RWPE2 (cell line): ENCODE data around the gene COLEC11.

Experiments used
- ATAC-seq: fragments of 200-7000 bp; cut with Tn5 transposase; 3 replicates; pipeline ENCODE4 v1.9.1; 2021; ENCODE audit warnings: low read depth
- DNase-seq: peaks from one replicate; pipeline ENCODE4 v3.0.0-alpha.2; 2020; ENCODE audit warnings: low spot score
- H3K27ac ChIP-seq: fragments of 450-650 bp; 2 replicates; pipeline ENCODE4 v1.5.1; 2017; ENCODE audit warnings: mild to moderate bottlenecking; ENCODE audit not compliant: poor library complexity, severe bottlenecking
- H3K27me3 ChIP-seq: fragments of 250-450 bp; sonication (Bioruptor Pico); 2 replicates; pipeline ENCODE4 v1.5.1; 2021; ENCODE audit warnings: mild to moderate bottlenecking, moderate library complexity; ENCODE audit not compliant: insufficient read depth, poor library complexity, severe bottlenecking
- H3K36me3 ChIP-seq: fragments of 250-450 bp; sonication (Bioruptor Pico); 2 replicates; pipeline ENCODE4 v1.5.1; 2020; ENCODE audit warnings: low read depth, mild to moderate bottlenecking, moderate library complexity
- H3K4me1 ChIP-seq: fragments of 250-450 bp; sonication (Bioruptor Pico); 2 replicates; pipeline ENCODE4 v1.5.1; 2021; ENCODE audit warnings: mild to moderate bottlenecking, moderate library complexity; ENCODE audit not compliant: insufficient read depth, poor library complexity, severe bottlenecking
- H3K4me3 ChIP-seq: fragments of 250-450 bp; sonication (Bioruptor Pico); 2 replicates; pipeline ENCODE4 v1.5.1; 2021; ENCODE audit warnings: mild to moderate bottlenecking, moderate library complexity; ENCODE audit not compliant: severe bottlenecking
- H3K9me3 ChIP-seq: fragments of 250-450 bp; sonication (Bioruptor Pico); 2 replicates; pipeline ENCODE4 v1.5.1; 2021; ENCODE audit warnings: mild to moderate bottlenecking, moderate library complexity; ENCODE audit not compliant: severe bottlenecking
- CTCF ChIP-seq: fragments of 450-650 bp; IDR thresholded peaks from one replicate; pipeline ENCODE4 v1.5.1; 2017; ENCODE audit warnings: mild to moderate bottlenecking, moderate library complexity; ENCODE audit not compliant: poor library complexity, severe bottlenecking

The COLEC11 gene

GRCh38 chr2:3626812-3627499 is 32.0 kb downstream of the COLEC11 start:
- no peaks in the 10 kb centered on the region for H3K9me3 ChIP-seq
- no peaks in the 10 kb centered on the region for H3K27me3 ChIP-seq
- H3K36me3 ChIP-seq, result no peaks in the 10 kb centered on the region
- H3K27ac ChIP-seq, result no peak overlapping the region
- ATAC-seq (no peak), DNase-seq (peak; percentile 50)
- H3K4me3 ChIP-seq, result no peak overlapping the region
- no peaks in the 10 kb centered on the region for H3K4me1 ChIP-seq
- TF ChIP-seq CTCF, result no peak

DNA sequence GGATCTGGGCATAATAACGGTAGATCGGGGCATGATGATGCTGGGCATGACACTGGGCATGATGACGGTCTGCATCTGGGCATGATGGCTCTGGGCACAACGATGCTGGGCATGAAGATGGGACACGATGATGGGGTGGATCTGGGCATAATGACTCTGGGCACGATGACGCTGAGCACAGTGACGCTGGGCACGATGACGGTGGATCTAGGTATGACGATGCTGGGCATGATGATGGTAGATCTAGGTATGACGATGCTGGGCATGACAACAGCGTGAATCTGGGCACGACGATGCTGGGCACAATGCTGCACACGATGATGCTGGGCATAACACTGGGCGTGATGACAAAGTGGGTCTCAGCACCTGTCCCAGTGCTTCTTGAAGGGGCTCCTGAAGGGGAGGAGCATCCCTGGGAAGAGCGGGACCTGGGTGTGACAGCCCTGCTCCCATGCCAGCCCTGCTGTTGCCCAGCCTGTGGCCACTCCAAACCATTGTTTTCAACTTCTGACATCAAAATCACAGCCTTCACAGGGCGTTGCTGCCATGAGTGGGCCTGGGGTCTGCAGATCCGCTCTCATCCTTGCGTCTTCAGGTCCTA is 32.7 kb downstream of the COLEC11 start:
- Histone ChIP-seq H3K9me3 (no peaks in the 10 kb centered on the region), H3K27me3 (no peaks in the 10 kb centered on the region), H3K4me3 (no peak overlapping the region), H3K36me3 (no peaks in the 10 kb centered on the region), H3K4me1 (no peaks in the 10 kb centered on the region), H3K27ac (no peak overlapping the region)
- no peak for ATAC-seq
- no peak for TF ChIP-seq CTCF
- DNase-seq, result peak; percentile 17

DNA sequence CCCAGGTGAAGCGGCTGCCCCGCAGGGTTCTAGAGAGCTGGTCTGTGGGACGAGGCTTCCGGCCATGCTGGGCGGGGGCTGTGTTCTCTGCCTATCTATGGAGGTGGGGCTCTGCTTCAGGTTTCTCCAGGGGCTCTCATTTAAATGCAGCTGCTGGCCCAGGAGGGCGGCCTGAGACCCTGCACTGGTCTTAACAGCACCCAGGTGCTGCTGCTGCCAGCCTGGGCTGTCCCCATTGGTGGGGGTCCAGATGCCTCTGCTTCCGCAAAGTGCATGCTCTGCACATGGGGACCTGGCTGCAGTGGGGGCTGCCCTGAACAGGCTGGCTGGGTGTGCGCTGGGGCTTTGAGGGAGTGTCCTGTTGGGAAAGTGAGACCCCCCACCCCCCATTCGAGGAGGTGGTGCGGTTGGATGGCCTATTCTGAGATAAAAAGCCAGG is 33.3 kb downstream of the COLEC11 start:
- no peak for TF ChIP-seq CTCF
- Histone ChIP-seq H3K9me3 (no peaks in the 10 kb centered on the region), H3K4me3 (no peak overlapping the region), H3K27ac (no peak overlapping the region), H3K4me1 (peaks cover 3% of the 10 kb centered on the region), H3K36me3 (no peaks in the 10 kb centered on the region), H3K27me3 (no peaks in the 10 kb centered on the region)
- DNase-seq (peak; percentile 39), ATAC-seq (no peak)

DNA sequence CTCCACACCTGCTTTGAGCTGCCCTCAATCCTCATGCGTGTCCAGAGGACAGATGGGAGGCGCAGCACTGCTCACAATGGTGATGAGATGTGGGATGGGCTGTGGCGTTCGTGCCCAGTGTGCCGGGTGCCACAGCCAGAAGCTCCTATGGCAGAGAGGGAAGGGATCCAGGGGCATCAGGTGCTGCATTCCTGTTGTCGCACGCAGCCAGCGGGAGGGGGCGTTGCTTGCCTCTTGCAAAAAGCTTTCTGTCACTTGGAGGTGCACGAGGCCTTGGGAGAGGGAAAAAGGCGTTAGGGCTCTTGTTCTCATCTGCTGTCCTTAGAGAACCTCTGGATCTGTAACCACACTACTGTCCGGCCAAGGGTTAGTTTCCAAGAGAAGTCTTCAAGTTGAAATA is 33.9 kb downstream of the COLEC11 start:
- no peak overlapping the region for H3K27ac ChIP-seq
- H3K36me3 ChIP-seq, result no peaks in the 10 kb centered on the region
- no peaks in the 10 kb centered on the region for H3K9me3 ChIP-seq
- no peak for TF ChIP-seq CTCF
- peaks cover 3% of the 10 kb centered on the region for H3K4me1 ChIP-seq
- H3K4me3 ChIP-seq, result no peak overlapping the region
- ATAC-seq (no peak), DNase-seq (peak; percentile 52)
- no peaks in the 10 kb centered on the region for H3K27me3 ChIP-seq

DNA sequence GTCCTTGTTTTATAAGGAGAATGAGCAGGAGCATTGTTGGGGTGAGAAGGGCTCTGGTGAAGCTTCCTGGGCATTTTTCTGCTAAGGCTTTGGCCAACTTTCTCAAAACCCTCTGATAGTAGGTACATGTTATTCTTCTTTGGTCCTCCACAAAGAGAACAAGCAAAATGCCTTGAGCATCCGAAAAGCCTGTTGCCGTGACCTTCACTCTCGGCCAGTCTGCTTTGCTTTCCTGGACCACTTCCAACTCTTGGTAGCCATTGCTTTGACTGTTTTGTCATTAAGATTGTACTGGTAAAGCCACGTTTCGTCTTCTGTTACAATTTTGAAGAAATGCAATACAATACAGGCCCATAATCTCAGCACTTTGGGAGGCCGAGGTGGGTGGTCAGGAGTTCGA is 35.7 kb downstream of the COLEC11 start:
- peak; percentile 3 for DNase-seq
- no peak for TF ChIP-seq CTCF

More for the DNA sequence above, 35.7 kb downstream of the COLEC11 start:
- Histone ChIP-seq H3K4me3 (no peak overlapping the region), H3K36me3 (no peaks in the 10 kb centered on the region), H3K27me3 (no peaks in the 10 kb centered on the region), H3K4me1 (peaks cover 3% of the 10 kb centered on the region), H3K27ac (no peak overlapping the region), H3K9me3 (no peaks in the 10 kb centered on the region)
- no peak for ATAC-seq
